Osteoblast (primary cell): ENCODE results near the gene CTU2. TPM values are rescaled to one million over a fixed set of nuclear protein-coding genes. Genes with fewer than 3 reads are reported as not detected.

Experiments used
- DNase-seq: peaks from one replicate; pipeline ENCODE4 v3.0.0; 2011; ENCODE audit warnings: low spot score, mixed read lengths; ENCODE audit not compliant: insufficient read length; ENCODE audit errors: missing footprints
- H2AFZ ChIP-seq: 2 replicates; pipeline ENCODE4 v1.6.0; 2011; ENCODE audit warnings: mild to moderate bottlenecking, low read length
- H3K27ac ChIP-seq: 2 replicates; pipeline ENCODE4 v1.5.1; 2011; ENCODE audit warnings: mild to moderate bottlenecking, low read depth, low read length, moderate library complexity
- H3K27me3 ChIP-seq: 2 replicates; pipeline ENCODE4 v1.6.0; 2012; ENCODE audit warnings: mild to moderate bottlenecking, control low read depth, inconsistent platforms, low read length, moderate library complexity; ENCODE audit not compliant: insufficient read depth
- H3K36me3 ChIP-seq: 2 replicates; pipeline ENCODE4 v1.5.1; 2011; ENCODE audit warnings: mild to moderate bottlenecking, low read length, control low read depth, moderate library complexity; ENCODE audit not compliant: insufficient read depth
- H3K4me1 ChIP-seq: 2 replicates; pipeline ENCODE4 v1.5.1; 2011; ENCODE audit warnings: mild to moderate bottlenecking, low read length, control low read depth, moderate library complexity; ENCODE audit not compliant: insufficient read depth
- H3K4me2 ChIP-seq: 2 replicates; pipeline ENCODE4 v1.6.0; 2011; ENCODE audit warnings: mild to moderate bottlenecking, low read length; ENCODE audit not compliant: insufficient read depth
- H3K4me3 ChIP-seq: fragments of 200-600 bp; sonication (generic); 3 replicates; pipeline ENCODE4 v1.5.1; 2012; ENCODE audit warnings: mild to moderate bottlenecking, low read length, inconsistent platforms; ENCODE audit not compliant: insufficient read depth
- H3K79me2 ChIP-seq: 2 replicates; pipeline ENCODE4 v1.6.0; 2012; ENCODE audit warnings: mild to moderate bottlenecking, low read length, control low read depth, inconsistent platforms; ENCODE audit not compliant: insufficient read depth
- H3K9me3 ChIP-seq: 2 replicates; pipeline ENCODE4 v1.5.1; 2011; ENCODE audit warnings: low read depth, low read length, control low read depth
- H4K20me1 ChIP-seq: 2 replicates; pipeline ENCODE4 v1.6.0; 2012; ENCODE audit warnings: mild to moderate bottlenecking, low read length, control low read depth; ENCODE audit not compliant: insufficient read depth
- total RNA-seq: library from RNA; depleted of rRNA; stranded (reverse); fragments of >200 nt; gene quantifications from 2 replicates; pipeline ENCODE4 v1.2.3, GENCODE V29; 2012
- TF ChIP-seq, protein P1 (sequence below): IDR thresholded peaks from 2 replicates; pipeline ENCODE4 v1.5.1; 2011; ENCODE audit warnings: mild to moderate bottlenecking, low read depth, low read length, moderate library complexity; ENCODE audit errors: extremely low read depth

The CTU2 gene
- 14.8 and 15.6 TPM in 2 replicates for total RNA-seq

- no peaks in the 10 kb centered on the region for H3K27me3 ChIP-seq
- H3K4me2 ChIP-seq, result peak within 1 kb of the TSS; percentile 96
- H3K4me3 ChIP-seq, result peak within 1 kb of the TSS; percentile 97
- H3K9me3 ChIP-seq, result no peaks in the 10 kb centered on the region
- H3K36me3 ChIP-seq, result peaks cover 3% of the 10 kb centered on the region
- peak within 1 kb of the TSS; percentile 67 for H2AFZ ChIP-seq
- peak; percentile 100 for DNase-seq
- H4K20me1 ChIP-seq, result peaks cover 15% of the 10 kb centered on the region
- H3K79me2 ChIP-seq, result peaks cover 92% of the 10 kb centered on the region
- H3K4me1 ChIP-seq, result peaks cover 20% of the 10 kb centered on the region
- TF ChIP-seq, protein P1, sequence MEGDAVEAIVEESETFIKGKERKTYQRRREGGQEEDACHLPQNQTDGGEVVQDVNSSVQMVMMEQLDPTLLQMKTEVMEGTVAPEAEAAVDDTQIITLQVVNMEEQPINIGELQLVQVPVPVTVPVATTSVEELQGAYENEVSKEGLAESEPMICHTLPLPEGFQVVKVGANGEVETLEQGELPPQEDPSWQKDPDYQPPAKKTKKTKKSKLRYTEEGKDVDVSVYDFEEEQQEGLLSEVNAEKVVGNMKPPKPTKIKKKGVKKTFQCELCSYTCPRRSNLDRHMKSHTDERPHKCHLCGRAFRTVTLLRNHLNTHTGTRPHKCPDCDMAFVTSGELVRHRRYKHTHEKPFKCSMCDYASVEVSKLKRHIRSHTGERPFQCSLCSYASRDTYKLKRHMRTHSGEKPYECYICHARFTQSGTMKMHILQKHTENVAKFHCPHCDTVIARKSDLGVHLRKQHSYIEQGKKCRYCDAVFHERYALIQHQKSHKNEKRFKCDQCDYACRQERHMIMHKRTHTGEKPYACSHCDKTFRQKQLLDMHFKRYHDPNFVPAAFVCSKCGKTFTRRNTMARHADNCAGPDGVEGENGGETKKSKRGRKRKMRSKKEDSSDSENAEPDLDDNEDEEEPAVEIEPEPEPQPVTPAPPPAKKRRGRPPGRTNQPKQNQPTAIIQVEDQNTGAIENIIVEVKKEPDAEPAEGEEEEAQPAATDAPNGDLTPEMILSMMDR, result no peak
- peak within 1 kb of the TSS; percentile 73 for H3K27ac ChIP-seq
These were observed at the start of gene CTU2, which contains the start of gene RNF166 for GRCh38 chr16:88706229-88706964. Gene CTU2, plus strand, starts transcription at chr16:88706503. Its CDS starts 28 bp downstream, at chr16:88706531. Gene RNF166, minus strand, starts transcription at chr16:88706408. Its CDS starts 83 bp downstream, at chr16:88706325.

- TF ChIP-seq, protein P1, result no peak
- Histone ChIP-seq H3K27me3 (no peaks in the 10 kb centered on the region), H3K9me3 (no peaks in the 10 kb centered on the region), H2AFZ (no peak overlapping the region), H3K79me2 (peaks cover 31% of the 10 kb centered on the region), H4K20me1 (peaks cover 8% of the 10 kb centered on the region), H3K4me2 (no peak overlapping the region), H3K4me1 (peaks cover 3% of the 10 kb centered on the region), H3K36me3 (peaks cover 8% of the 10 kb centered on the region), H3K27ac (no peak overlapping the region), H3K4me3 (no peak overlapping the region)
- peak; percentile 57 for DNase-seq
These were observed 48.9 kb upstream of the CTU2 start for GRCh38 chr16:88657371-88657770.

DNA sequence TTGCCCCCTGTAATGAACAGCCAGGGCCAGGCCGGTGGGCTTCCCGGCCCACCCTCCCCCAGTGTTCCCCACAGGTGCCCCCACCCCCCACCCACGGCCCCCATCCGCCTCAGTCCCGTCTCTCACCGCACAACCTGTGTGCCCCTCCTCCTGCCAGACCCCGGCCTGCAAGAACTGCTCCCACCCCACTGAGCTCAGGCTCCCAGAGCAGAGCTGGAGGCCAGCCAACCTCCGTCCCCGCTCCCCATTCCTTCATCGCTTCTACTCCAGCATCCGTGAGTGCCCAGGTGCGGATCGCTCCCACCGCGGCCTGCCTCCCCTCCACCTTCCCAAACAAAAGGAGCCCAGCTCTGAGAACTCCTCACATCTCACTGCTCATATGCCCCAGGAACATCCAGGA lies 47.6 kb upstream of the CTU2 start:
- H3K4me1 ChIP-seq, result peaks cover 3% of the 10 kb centered on the region
- H3K4me3 ChIP-seq, result no peak overlapping the region
- H3K79me2 ChIP-seq, result peaks cover 42% of the 10 kb centered on the region
- TF ChIP-seq, protein P1, result no peak
- H3K4me2 ChIP-seq, result no peak overlapping the region
- H3K36me3 ChIP-seq, result peaks cover 8% of the 10 kb centered on the region
- no peaks in the 10 kb centered on the region for H3K9me3 ChIP-seq
- H3K27me3 ChIP-seq, result no peaks in the 10 kb centered on the region
- no peak overlapping the region for H3K27ac ChIP-seq
- peak; percentile 83 for DNase-seq
- no peak overlapping the region for H2AFZ ChIP-seq
- H4K20me1 ChIP-seq, result peaks cover 8% of the 10 kb centered on the region

DNA sequence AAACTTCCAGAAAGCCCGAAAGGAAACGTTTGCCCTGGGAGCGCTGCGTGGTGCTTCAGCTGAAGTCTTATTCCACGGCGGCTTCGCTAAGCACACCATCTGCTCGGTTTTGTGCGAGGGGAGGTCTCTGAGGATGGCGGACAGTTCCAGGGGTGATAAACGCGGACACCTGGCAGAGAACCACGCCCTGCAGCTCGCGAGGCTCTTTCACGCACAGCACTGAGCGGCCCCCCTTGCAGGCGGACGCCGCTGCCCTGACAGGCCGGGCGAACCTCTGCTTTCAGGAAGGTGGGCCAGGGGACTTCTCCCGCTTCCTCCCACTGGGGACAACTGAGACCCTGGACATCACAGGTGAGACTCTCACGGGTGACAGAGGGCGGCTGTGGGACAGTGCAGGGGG lies 47.1 kb upstream of the CTU2 start:
- Histone ChIP-seq H4K20me1 (peaks cover 8% of the 10 kb centered on the region), H3K36me3 (peaks cover 8% of the 10 kb centered on the region), H3K4me3 (no peak overlapping the region), H3K9me3 (no peaks in the 10 kb centered on the region), H3K4me1 (peaks cover 3% of the 10 kb centered on the region), H3K79me2 (peaks cover 46% of the 10 kb centered on the region), H2AFZ (no peak overlapping the region), H3K4me2 (no peak overlapping the region), H3K27ac (no peak overlapping the region), H3K27me3 (no peaks in the 10 kb centered on the region)
- DNase-seq, result peak; percentile 62
- TF ChIP-seq, protein P1, result no peak
